Limb (tissue), 2 donors: Measurements from ENCODE around the gene ACSS1.

ENCODE experiments used
- DNase-seq, 2 donors: peaks; one replicate each; pipeline ENCODE4 v3.0.0-alpha.2; 2016; ENCODE audit errors: extremely low spot score in 2 of 2

ACSS1 gene

GRCh38 chr20:25058051-25058846 lies at the start of gene ACSS1:
Gene ACSS1 (minus strand): TSS chr20:25058139. CDS start chr20:25058102, 37 bp downstream.
- peak in 1 of 2 donors; percentile 73 for DNase-seq

- no peak for DNase-seq
These were observed 45.6 kb upstream of the ACSS1 start for GRCh38 chr20:25103526-25103925.

GRCh38 chr20:25100914-25101313 lies 43.0 kb upstream of the ACSS1 start:
- no peak for DNase-seq

DNA sequence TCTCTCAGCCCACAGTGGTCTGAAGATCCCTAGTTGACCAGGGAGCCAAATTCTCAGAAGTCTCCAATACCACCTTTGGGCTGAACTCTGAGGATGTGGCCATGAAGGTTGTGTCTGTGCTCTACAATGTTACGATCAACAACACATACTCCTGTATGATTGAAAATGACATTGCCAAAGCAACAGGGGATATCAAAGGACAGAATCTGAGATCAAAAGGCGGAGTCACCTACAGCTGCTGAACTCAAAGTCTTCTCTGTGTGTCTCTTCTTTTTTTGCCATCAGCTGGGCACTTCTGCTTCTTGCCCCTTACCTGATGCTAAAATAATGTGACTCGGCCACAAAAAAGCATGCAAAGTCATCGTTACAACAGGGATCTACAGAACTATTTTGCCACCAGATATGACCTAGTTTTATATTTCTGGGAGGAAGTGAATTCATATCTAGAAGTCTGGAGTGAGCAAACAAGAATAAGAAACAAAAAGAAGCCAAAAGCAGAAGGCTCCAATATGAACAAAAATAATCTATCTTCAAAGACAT lies 41.7 kb upstream of the ACSS1 start:
- no peak for DNase-seq

DNA sequence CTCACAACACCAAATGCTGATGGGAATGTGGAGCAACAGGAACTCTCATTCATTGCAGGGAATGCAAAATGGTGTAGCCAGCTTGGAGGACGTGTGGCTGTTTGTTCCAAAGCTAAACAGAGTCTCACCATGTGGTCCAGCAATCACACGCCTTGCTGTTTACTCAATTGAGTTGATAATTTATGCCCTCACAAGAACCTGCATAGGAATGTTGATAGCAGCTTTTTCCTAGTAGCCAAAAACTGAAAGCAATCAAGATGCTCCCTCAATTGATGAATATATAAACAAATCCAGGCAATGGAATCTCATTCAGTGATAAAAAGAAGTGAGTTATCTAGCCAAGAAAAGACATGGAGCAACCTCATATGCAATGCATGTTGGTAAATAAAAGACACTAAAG lies 39.6 kb upstream of the ACSS1 start:
- DNase-seq: no peak

DNA sequence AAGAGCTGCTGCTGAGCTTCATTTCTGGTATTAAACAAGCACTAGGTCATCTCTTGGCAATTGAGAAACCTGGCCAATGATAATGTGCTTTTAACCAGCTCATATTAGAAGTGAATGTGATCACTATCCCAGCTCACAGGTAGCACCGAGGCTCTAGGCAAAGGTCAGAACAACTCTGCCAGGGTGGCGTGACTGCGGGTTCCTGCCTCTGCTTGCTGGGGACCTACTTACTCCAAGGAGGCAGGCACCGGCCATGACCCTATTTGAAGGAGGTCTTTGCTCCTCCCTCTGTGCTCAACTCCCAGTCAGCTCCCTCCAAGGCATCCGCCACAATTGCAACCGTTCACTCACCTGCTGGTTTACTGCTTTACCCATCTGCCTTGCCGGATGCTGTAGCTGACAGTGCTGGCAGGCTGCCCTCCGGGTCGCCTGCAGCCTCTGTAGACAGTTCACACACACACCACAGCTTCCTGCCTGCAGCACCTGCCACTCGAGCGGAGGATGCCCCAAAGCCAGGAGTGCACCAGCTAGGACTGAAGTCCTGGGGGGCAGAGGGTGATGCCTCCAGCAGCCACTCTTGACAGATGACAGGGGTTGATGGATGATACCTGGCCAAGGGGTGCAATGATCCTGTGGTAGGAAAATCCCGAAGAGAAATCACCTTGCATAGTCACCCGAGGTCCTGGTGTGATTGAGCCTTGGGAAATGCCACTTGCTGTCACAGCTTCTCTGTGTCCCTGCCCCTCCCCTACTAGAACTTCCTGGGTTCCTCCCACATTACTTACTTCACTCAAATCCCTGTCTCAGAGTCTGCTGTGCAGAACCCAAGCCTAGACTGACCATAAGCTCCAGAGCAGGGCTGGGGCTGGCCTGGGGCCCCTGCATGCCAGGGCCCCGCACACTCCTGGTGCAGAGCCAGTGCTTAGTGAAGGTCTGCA lies 32.8 kb upstream of the ACSS1 start:
- no peak for DNase-seq

GRCh38 chr20:25089662-25090061 lies 31.7 kb upstream of the ACSS1 start:
- no peak for DNase-seq

DNA sequence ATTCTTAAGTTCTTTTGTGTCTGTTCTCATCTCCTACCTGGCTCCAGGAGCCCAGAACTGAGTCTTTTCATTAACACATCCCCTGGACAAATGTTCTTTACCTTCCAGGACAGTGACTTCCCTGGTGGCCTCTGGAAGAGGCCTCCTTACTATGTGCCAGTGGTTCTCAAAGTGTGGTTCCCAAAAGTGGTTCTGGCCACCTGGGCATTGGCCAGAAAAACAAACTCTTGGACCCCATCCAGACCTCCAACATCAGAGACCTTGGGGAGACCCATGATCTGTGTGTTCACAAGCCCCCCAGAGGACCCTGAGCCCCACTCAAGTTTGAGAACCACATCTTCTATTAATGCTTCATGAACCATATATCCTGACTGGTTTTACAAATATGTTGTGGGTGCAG lies 31.2 kb upstream of the ACSS1 start:
- DNase-seq: no peak

GRCh38 chr20:25088267-25088666 lies 30.3 kb upstream of the ACSS1 start:
- no peak for DNase-seq

- no peak for DNase-seq
These were observed 29.4 kb upstream of the ACSS1 start for GRCh38 chr20:25087186-25087929.

- no peak for DNase-seq
These were observed 28.0 kb upstream of the ACSS1 start for GRCh38 chr20:25085756-25086495.

- no peak for DNase-seq
These were observed 26.8 kb upstream of the ACSS1 start for GRCh38 chr20:25084626-25085187.

- peak in 1 of 2 donors; percentile 56 for DNase-seq
These were observed 26.1 kb upstream of the ACSS1 start for GRCh38 chr20:25083773-25084625.

GRCh38 chr20:25083141-25083772 lies 25.3 kb upstream of the ACSS1 start:
- no peak for DNase-seq

DNA sequence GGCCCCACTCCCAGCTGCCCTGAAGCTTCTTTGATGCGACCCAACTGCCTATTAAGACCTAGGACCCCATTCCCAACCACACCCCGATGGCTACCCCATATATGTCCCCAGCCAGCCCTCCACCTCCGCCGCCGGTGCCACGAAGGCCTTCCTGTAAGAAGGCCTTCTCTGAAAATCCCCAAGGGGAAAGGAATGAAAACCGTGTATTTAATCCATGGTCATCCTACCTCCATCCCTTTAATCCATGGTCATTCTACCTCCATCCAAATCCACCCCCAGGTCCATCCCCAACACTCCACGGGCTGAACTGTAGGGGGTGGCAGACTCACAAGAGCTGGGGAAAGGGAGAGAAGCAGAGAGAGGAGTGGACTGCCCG lies 24.5 kb upstream of the ACSS1 start:
- DNase-seq: no peak

GRCh38 chr20:25081730-25082497 lies 24.0 kb upstream of the ACSS1 start, which contains the start of gene VSX1:
Gene VSX1 (minus strand): TSS chr20:25082141. CDS start chr20:25082096, 45 bp downstream.
- DNase-seq: no peak

GRCh38 chr20:25081065-25081729 lies 23.3 kb upstream of the ACSS1 start:
- DNase-seq: peak; percentile 8 to 74

DNA sequence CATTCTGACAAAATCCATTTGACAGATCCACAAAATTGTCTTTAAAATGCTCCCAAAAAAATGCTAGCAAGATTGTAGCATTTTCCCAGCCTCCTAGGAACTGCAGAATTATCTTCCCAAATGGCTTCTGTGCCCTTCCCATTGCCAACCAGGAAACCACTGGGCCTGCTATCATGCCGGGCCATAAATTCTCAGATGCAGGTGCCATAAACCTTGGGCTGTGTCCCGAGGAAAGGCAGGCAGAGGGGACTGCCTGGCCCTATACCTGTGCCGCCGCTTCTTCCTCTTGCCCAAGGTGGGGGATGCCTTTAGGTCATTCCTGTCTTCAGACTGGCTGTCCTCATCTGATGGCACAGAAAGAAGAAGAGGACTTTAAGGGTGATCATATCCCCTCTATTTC lies 21.2 kb upstream of the ACSS1 start:
- DNase-seq: no peak
